Astrocyte of the spinal cord (primary cell): ENCODE results near the gene PTPRT.

Source experiments
- DNase-seq: peaks from one replicate; pipeline ENCODE4 v3.0.0; 2011; ENCODE audit warnings: low read depth, low spot score
- H3K4me3 ChIP-seq: 2 replicates; pipeline ENCODE4 v1.5.1; 2011; ENCODE audit warnings: low read depth, mild to moderate bottlenecking, low read length, moderate library complexity
- in situ Hi-C: cut with HindIII; loops from 2 replicates; pipeline ENCODE4 v1.10.0; 2017; ENCODE audit warnings: low sequenced_read_pairs
- TF ChIP-seq, protein P1 (sequence below): IDR thresholded peaks from 2 replicates; pipeline ENCODE4 v1.5.1; 2012; ENCODE audit warnings: low read depth, mild to moderate bottlenecking, low read length, inconsistent platforms

PTPRT gene

DNA sequence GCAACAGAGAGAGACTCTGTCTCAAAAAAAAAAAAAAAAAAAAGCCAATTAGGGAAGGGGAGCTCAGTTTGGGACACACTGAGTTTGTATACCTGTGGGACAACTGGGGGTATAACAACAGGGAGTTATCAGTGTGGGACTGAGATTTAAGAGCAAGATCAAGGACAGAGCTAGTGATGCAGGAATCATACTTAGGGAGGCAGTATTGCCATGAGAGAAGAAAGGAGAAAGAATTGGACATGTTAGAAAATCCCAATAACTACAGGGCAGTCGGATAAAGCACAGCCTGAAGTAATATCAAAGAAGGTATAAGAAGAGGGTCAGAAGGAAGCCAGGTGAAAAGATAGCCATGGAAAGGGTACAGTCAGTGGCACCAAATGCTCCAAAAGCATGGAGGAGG lies 121.2 kb downstream of the PTPRT start:
- in situ Hi-C loops = no loop called here
- TF ChIP-seq, protein P1, sequence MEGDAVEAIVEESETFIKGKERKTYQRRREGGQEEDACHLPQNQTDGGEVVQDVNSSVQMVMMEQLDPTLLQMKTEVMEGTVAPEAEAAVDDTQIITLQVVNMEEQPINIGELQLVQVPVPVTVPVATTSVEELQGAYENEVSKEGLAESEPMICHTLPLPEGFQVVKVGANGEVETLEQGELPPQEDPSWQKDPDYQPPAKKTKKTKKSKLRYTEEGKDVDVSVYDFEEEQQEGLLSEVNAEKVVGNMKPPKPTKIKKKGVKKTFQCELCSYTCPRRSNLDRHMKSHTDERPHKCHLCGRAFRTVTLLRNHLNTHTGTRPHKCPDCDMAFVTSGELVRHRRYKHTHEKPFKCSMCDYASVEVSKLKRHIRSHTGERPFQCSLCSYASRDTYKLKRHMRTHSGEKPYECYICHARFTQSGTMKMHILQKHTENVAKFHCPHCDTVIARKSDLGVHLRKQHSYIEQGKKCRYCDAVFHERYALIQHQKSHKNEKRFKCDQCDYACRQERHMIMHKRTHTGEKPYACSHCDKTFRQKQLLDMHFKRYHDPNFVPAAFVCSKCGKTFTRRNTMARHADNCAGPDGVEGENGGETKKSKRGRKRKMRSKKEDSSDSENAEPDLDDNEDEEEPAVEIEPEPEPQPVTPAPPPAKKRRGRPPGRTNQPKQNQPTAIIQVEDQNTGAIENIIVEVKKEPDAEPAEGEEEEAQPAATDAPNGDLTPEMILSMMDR = no peak
- H3K4me3 ChIP-seq = no peak overlapping the region
- no peak for DNase-seq

DNA sequence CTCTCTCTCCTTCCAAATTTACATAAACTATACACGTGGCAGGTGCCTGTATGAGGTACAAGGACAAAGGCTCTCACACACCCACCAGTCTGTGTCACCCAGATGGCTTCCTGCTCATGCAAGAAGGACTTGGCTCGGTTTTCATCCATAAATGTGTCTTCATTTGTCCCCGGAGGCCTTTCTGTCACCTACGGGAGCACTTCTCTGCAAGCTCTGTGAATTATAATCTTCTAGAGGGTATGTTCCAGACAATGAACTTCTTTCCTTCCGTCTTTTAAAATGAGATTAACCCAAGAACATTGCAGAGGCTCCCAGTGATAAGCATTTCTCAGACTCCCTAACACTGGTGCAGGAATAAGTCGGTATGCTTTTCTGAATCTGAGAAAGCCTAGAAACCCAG lies 123.6 kb downstream of the PTPRT start:
- in situ Hi-C loops = no loop called here
- H3K4me3 ChIP-seq = no peak overlapping the region
- TF ChIP-seq, protein P1 = no peak
- no peak for DNase-seq

DNA sequence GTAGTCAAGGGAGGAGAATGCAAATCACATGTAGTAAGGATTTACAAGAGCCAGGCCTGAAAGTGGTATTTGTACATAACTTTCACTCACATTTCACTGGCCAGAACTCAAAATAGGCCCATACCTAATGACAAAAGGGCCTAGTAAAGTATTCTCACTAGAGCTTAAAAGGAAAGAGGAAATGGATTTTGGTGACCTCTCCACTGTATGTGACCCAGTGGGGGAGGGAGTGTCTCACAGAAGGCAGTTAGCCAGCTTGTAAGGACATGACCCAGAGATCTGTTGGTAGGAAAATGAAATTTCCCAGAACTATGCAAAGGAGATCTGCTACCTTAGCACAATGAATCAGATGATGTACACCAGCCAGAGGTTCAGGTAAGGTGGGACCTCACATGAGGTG lies 124.4 kb downstream of the PTPRT start:
- TF ChIP-seq, protein P1 = no peak
- in situ Hi-C loops = no loop called here
- H3K4me3 ChIP-seq = no peak overlapping the region

DNA sequence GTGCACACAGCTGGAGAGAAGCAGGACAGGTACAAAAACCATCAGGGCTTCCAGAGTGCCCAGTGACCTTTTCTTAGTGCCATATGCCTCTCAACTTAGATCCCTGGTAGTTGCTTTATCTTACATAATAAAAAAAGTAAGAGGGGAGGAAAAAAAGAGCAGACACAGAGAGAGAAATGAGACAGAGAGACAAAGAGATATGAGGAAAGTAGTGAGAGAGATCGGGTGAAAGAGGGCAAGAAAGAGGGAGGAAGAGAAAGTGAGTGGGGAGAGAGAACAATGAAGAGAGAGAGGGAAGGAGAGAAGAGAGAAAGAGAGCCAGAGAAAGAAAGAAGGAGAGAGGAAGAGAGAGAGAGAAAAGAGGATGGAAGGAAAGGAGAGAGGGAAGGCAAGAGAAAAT lies 131.6 kb downstream of the PTPRT start:
- H3K4me3 ChIP-seq = no peak overlapping the region
- TF ChIP-seq, protein P1 = no peak
- in situ Hi-C loops = no loop called here
- DNase-seq = no peak

More for the DNA sequence above, 124.4 kb downstream of the PTPRT start:
- DNase-seq = no peak

DNA sequence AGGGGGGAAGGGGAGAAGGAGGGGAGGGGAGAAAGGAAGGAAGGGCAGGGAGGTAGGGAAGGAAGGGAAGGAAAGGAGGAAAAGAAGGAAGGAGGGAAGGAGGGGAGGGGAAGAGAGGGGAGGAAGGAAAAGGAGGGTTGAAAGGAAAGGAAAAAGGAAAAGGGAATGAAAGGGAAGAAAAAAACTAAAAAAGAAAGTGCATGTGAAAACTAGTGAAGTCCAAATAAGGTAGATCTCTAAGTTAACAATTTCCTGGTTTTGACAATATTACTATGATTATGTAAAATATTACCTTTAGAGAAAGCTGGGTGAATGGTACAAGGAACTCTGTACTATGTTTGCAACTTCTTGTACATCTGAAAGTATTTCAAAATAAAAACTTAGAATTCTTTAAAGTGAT lies 132.4 kb downstream of the PTPRT start:
- no peak overlapping the region for H3K4me3 ChIP-seq
- DNase-seq = no peak
- in situ Hi-C loops = no loop called here
- TF ChIP-seq, protein P1 = no peak

DNA sequence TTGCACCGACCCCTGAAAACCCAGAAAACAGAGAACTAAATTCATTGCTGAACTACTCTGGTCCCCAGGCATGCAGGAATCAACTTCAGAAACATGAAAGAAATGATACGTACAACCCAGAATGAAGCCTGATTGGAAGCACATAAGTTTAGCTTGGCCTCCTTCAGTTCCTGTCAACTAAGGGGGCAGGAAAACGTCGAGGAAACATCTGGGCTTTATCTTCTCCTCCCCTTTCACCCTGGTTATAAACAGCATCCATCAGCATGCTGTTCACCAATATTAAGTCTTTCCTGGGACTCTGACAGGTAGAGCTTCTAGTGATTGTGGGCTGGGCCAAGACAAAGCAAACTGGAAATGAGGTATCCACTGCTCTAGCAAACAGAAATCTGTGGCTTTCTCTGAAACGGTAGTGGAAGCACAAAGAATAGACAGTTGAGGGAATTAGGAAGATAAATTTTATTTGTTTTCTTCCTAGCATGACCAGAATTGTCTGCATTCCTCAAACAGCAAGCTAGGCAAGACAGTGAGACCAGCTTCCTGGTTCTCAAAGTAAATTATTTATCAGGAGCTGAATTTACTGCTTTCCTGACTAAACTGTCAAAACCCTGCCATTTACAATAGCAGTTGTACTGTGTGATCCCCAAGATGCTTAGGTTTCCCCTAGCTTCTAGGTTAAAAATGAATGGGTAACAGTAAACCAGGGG lies 134.4 kb downstream of the PTPRT start:
- in situ Hi-C loops = no loop called here
- DNase-seq = no peak
- TF ChIP-seq, protein P1 = no peak
- no peak overlapping the region for H3K4me3 ChIP-seq

DNA sequence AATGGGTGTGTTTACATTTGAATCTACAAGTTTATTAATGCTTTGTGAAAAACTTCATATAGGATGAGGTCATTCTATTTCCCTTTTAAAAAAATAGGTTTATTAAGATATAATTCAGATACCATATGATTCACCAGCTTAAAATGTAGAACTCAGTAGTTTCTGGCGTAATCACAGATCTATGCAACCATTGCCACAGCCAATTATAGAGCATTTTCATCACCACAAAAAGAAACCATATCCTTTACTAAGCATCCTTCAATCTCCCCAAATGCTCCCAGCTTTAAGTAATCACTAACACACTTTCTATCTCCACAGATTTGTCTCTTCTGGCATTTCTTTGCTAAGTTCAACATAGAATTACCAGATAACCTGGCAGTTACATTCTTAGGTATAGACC lies 137.2 kb downstream of the PTPRT start:
- DNase-seq = no peak
- TF ChIP-seq, protein P1 = no peak
- no peak overlapping the region for H3K4me3 ChIP-seq
- in situ Hi-C loops = no loop called here
